GM12801 (cell line): ENCODE data around the gene FKBP5.

Source experiments
- CTCF ChIP-seq: IDR thresholded peaks from one replicate; pipeline ENCODE4 v1.5.1; 2011; ENCODE audit warnings: control low read depth; ENCODE audit not compliant: insufficient read length; ENCODE audit errors: extremely low read depth

Gene FKBP5

GRCh38 chr6:35719830-35720733, 31.4 kb upstream of the FKBP5 start:
- no peak for TF ChIP-seq CTCF

- no peak for TF ChIP-seq CTCF
Measured at GRCh38 chr6:35719404-35719829, 30.7 kb upstream of the FKBP5 start.

- TF ChIP-seq CTCF = no peak
Measured at GRCh38 chr6:35718911-35719381, 30.2 kb upstream of the FKBP5 start.

GRCh38 chr6:35718375-35718736, 29.6 kb upstream of the FKBP5 start:
- TF ChIP-seq CTCF = no peak

GRCh38 chr6:35717449-35718374, 29.0 kb upstream of the FKBP5 start:
- TF ChIP-seq CTCF = no peak

GRCh38 chr6:35716798-35717197, 28.1 kb upstream of the FKBP5 start:
- no peak for TF ChIP-seq CTCF
